Measurements from ENCODE around the gene GPRC5B.

GRCh38 chr16:19829844-19830692, 54.6 kb downstream of the GPRC5B start:
- TF ChIP-seq CTCF (conservative IDR thresholded peaks at IDR 0.05; ENCODE audit: low read depth, low read length) = no peak
- TF ChIP-seq EZH2 (IDR thresholded peaks at IDR 0.05; ENCODE audit: borderline replicate concordance, low read depth, low read length, poor library complexity, severe bottlenecking) = no peak
